AG04449 (cell line): Measurements from ENCODE around the gene IRS2.

ENCODE experiments used
- CTCF ChIA-PET: fragments of 350-600 bp; formaldehyde crosslinking; extraction: SDS; loops from one replicate; lab custom pipeline; 2021; ENCODE audit warnings: antibody characterized with exemption; lab: Yijun Ruan, JAX
- POLR2A ChIA-PET: fragments of 400-600, 350-600 bp; formaldehyde crosslinking; extraction: SDS; loops from one replicate; lab custom pipeline; 2020; ENCODE audit warnings: antibody characterized with exemption, inconsistent platforms; lab: Yijun Ruan, JAX
- DNase-seq: peaks from one replicate; pipeline ENCODE4 v3.0.0-alpha.2; 2010; ENCODE audit warnings: low read depth, low spot score
- H3K4me3 ChIP-seq: 2 replicates; pipeline ENCODE4 v1.5.1; 2011; ENCODE audit warnings: low read depth, mild to moderate bottlenecking, control low read depth, low read length
- TF ChIP-seq, protein P1 (sequence below): IDR thresholded peaks from one replicate; pipeline ENCODE4 v1.5.1; 2011; ENCODE audit warnings: mild to moderate bottlenecking, moderate library complexity, low read length, control low read depth, inconsistent platforms; ENCODE audit not compliant: insufficient read depth; ENCODE audit errors: missing control alignments

Gene IRS2

DNA sequence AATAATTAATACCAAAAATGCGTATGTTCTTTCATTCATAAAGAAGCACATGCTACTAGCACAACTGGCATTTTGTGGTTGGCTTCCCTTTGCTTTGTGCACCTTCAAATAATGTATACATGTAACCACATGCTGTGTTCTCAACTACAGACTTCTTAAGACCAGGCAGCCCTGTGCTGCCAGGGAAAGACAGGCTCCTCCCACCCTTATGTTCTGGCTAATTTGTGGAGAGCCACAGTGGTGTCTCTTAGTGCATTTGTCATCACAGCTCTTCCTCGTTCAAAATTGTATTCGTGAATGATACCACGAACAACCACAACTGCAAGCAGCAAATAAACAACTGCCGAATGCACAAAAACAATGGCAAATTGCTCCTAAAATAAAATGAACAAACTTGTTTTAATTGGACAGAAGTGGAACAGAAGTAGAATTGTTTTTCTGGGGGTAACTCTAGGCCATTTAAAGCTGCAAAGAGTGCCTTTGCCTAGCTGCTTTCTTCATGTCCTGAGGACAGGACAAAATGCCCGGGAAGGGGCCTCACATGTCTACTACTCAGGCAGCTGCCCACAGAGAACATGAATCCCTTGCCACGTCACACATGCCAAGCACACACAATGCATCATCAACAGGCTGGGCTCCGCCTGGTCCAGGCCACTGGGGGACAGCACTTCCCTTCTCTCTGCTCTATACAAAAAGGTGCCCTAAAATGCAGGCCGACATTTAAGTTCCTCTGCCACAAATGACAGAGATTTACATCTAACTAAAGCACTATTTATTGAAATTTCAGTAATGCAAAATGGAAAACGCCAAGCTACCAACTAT, 21.7 kb downstream of the IRS2 start:
- no peak for DNase-seq
- ChIA-PET CTCF (interaction anchor here (1.5 kb wide), 1 partner anchor 20 kb away, joined by 7 read pairs; no protein-coding TSS in a partner anchor), POLR2A (no interaction called here)
- TF ChIP-seq, protein P1, sequence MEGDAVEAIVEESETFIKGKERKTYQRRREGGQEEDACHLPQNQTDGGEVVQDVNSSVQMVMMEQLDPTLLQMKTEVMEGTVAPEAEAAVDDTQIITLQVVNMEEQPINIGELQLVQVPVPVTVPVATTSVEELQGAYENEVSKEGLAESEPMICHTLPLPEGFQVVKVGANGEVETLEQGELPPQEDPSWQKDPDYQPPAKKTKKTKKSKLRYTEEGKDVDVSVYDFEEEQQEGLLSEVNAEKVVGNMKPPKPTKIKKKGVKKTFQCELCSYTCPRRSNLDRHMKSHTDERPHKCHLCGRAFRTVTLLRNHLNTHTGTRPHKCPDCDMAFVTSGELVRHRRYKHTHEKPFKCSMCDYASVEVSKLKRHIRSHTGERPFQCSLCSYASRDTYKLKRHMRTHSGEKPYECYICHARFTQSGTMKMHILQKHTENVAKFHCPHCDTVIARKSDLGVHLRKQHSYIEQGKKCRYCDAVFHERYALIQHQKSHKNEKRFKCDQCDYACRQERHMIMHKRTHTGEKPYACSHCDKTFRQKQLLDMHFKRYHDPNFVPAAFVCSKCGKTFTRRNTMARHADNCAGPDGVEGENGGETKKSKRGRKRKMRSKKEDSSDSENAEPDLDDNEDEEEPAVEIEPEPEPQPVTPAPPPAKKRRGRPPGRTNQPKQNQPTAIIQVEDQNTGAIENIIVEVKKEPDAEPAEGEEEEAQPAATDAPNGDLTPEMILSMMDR: peak; percentile 19
- H3K4me3 ChIP-seq: no peak overlapping the region

DNA sequence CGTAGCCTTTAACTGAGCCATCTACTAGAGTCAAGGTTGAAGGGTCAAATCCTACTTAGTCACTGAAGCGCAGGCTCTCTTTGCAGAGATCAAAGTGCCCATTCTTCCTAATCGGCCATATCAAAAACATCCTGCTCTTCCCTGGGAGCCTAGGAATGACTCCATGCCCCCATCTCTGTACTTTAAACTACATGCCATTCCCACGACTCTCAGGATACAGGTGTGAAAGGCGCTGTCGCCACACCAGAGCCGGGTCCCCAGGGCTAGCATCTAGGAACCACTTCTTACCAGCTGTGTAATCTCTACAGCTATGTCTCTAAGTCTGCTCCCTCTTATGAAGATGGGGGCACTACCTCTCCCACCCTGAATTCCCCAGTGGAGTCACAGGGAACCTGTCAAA, 22.3 kb downstream of the IRS2 start:
- TF ChIP-seq, protein P1: no peak
- ChIA-PET POLR2A (no interaction called here), CTCF (interaction anchor here (1.5 kb wide), 1 partner anchor 21 kb away, joined by 7 read pairs; no protein-coding TSS in a partner anchor)
- no peak for DNase-seq
- no peak overlapping the region for H3K4me3 ChIP-seq

DNA sequence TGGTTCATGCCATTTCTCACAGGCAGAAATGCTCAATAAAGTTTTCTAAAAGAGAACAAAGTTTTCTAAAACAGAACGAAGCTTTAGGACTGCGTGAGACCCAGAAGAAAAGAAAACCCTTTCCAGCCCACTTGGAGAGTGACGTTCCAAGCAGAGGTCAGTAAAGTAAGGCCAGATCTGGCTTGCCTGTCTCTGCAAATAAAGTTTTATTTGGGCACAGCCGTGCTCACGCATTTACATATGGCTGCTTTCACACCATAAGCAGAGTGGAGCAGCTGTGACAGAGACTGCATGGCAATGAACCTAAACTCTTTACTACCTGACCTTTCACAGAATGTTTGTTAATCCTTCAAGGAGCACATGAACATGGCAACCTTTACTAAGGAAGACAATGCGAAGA, 23.6 kb downstream of the IRS2 start:
- DNase-seq: no peak
- ChIA-PET POLR2A (no interaction called here), CTCF (interaction anchor here (1.2 kb wide), 1 partner anchor 22 kb away, joined by 7 read pairs; no protein-coding TSS in a partner anchor)
- H3K4me3 ChIP-seq: no peak overlapping the region
- TF ChIP-seq, protein P1: no peak

DNA sequence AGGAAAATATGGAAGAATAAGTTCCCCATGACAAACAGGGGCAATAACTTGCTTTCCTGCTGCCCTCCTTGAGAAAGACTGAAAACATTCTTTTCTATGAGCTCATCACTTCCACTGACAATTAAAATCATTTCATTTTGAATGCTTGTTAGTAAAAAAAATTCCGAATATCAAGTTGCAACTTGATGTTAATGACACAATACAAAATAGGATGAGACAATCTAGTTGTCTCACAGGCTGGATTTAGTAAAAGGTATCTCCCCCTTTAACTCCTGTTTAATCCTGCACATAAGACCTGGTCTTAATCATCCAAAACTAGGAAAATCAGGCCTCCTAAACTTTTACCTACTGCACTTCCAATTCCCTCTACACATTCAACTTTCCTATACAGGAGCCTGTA, 24.7 kb downstream of the IRS2 start:
- H3K4me3 ChIP-seq: no peak overlapping the region
- ChIA-PET CTCF (interaction anchor here (0.6 to 1.2 kb wide), 2 partner anchors 18 to 23 kb away, joined by 3 to 7 read pairs; no protein-coding TSS in a partner anchor), POLR2A (no interaction called here)
- TF ChIP-seq, protein P1: no peak
- no peak for DNase-seq

DNA sequence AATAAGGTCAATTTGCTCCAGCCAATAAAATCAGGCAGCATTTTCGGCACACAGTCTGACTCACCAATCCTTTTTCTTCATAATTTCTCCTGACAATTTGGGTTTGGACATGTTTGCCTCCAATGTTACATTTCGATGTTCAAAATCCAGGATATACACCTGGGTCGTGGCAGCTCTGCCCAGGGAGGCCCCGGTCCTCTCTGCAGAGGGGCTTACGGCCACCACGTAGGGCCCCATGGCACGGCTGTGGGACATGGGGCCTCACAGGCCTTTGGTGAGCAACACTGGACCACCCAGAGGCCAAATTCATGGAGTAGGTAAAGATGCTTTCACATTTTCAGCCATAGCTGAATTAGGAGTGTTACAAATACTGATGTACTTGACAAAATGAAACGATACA, 25.4 kb downstream of the IRS2 start:
- no peak for DNase-seq
- CTCF ChIA-PET: no interaction called here
- TF ChIP-seq, protein P1: no peak
- H3K4me3 ChIP-seq: no peak overlapping the region
- POLR2A ChIA-PET: no interaction called here

DNA sequence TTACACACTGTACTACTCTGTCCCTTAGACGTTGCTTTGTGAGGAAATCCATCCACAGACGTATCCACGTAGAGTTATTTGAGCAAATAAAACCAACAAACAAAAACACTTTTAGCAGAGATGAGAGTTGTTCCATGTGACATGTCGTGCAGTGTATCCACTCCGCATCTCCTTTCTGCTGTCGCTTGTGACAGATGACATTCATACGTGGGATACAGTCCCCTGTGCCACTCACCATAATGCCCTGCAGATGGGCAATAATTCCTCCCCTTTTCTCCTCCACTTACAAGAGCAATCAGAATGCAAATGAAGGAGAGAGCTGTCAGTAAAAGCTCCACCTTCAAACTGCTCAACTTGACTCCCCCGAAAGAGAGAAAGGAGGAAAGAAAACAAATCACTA, 26.0 kb downstream of the IRS2 start:
- POLR2A ChIA-PET: no interaction called here
- no peak for DNase-seq

More for the DNA sequence above, 26.0 kb downstream of the IRS2 start:
- TF ChIP-seq, protein P1: no peak
- CTCF ChIA-PET: no interaction called here
- no peak overlapping the region for H3K4me3 ChIP-seq
